Measurements from ENCODE around the gene ZSWIM4.

ZSWIM4 gene

DNA sequence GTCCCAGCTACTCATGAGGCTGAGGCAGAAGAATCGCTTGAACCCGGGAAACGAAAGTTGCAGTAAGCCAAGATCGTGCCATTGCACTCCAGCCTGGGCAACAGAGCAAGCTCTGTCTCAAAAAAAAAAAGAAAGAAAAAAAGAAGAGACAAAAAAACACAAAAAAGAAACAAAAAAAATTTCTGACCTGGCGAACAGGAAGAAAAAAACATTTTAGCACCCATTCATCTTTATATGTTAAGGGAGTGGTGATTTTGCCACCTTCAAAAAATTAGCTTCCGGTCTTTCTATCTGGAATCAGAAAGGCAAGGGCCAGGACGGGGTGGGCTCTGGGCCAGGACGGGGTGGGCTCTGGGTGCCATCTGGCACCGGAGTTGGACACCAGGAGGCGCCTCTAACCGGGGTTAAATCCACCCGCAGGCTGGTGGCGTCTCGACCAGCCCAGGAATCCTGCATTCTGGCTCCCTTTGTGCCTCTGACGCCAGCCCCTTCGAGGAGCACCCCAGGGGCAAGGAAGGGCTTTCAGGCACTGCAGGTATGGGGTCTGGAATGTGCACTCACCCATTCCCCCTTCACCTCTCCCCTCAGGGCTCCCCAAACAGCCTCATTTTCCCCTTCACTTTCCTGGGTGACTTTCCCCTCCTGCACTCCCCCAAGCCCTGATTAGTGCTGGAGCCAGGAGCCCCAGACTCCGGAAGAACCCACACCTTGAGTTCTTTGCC lies 10.4 kb upstream of the ZSWIM4 start:
- TF ChIP-seq FOXP2 (optimal IDR thresholded peaks at IDR 0.05; ENCODE audit: borderline replicate concordance, extremely low read depth, extremely low read length, insufficient read depth) = no peak
- TF ChIP-seq SIN3A (IDR thresholded peaks at IDR 0.05; ENCODE audit: borderline replicate concordance, insufficient read depth, low read length) = no peak
- no peak for TF ChIP-seq POLR2AphosphoS5 (IDR thresholded peaks at IDR 0.05; ENCODE audit: low read depth, low read length)
- no peak for TF ChIP-seq REST (IDR thresholded peaks at IDR 0.05; ENCODE audit: insufficient read depth in 1 of 2, low read depth in 2 of 2, low read length in 2 of 2)
- no peak for TF ChIP-seq TAF1 (IDR thresholded peaks at IDR 0.05; ENCODE audit: borderline replicate concordance, insufficient read depth, low read length)

DNA sequence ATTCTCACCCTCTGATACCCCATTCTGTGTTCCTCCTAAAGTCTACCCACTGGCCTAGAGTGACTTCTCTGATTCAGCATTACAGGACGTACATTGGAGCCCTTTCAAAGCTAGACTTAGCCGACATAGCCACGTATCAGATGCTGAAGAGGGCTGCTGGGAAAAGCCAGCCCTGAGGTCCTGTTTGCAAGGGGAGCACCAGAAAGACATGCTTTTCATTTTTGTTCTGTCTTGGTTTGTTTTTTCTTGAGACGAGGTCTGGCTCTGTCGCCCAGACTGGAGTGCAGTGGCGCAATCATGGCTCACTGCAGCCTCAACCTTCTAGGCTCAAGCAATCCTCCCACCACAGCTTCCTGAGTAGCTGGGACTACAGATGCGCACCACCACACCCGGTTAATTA lies 6.3 kb upstream of the ZSWIM4 start:
- TF ChIP-seq REST (IDR thresholded peaks at IDR 0.05; ENCODE audit: insufficient read depth in 1 of 2, low read depth in 2 of 2, low read length in 2 of 2) = no peak
- no peak for TF ChIP-seq POLR2AphosphoS5 (IDR thresholded peaks at IDR 0.05; ENCODE audit: low read depth, low read length)
- no peak for TF ChIP-seq SIN3A (IDR thresholded peaks at IDR 0.05; ENCODE audit: borderline replicate concordance, insufficient read depth, low read length)
- no peak for TF ChIP-seq TAF1 (IDR thresholded peaks at IDR 0.05; ENCODE audit: borderline replicate concordance, insufficient read depth, low read length)
- TF ChIP-seq FOXP2 (optimal IDR thresholded peaks at IDR 0.05; ENCODE audit: borderline replicate concordance, extremely low read depth, extremely low read length, insufficient read depth) = no peak

DNA sequence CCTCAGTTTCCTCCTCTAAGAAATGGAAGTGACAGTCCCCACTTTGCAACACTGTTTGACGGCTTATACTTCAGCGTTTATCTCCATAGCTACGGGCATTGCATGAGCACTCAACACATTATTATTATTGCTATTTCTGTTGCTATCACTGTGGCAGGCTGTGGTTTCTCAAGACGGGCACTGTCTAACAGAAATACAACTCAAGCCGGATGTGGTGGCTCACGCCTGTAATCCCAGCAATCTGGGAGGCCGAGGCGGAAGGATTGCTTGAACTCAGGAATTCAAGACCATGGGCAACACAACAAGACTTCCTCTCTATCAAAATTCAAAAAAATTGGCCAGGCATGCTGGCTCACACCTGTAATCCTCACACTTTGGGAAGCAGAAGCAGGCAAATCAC lies 4.9 kb upstream of the ZSWIM4 start:
- TF ChIP-seq SIN3A (IDR thresholded peaks at IDR 0.05; ENCODE audit: borderline replicate concordance, insufficient read depth, low read length) (no peak), POLR2AphosphoS5 (IDR thresholded peaks at IDR 0.05; ENCODE audit: low read depth, low read length) (no peak), REST (IDR thresholded peaks at IDR 0.05; ENCODE audit: insufficient read depth in 1 of 2, low read depth in 2 of 2, low read length in 2 of 2) (no peak), TAF1 (IDR thresholded peaks at IDR 0.05; ENCODE audit: borderline replicate concordance, insufficient read depth, low read length) (no peak), FOXP2 (optimal IDR thresholded peaks at IDR 0.05; ENCODE audit: borderline replicate concordance, extremely low read depth, extremely low read length, insufficient read depth) (no peak)

DNA sequence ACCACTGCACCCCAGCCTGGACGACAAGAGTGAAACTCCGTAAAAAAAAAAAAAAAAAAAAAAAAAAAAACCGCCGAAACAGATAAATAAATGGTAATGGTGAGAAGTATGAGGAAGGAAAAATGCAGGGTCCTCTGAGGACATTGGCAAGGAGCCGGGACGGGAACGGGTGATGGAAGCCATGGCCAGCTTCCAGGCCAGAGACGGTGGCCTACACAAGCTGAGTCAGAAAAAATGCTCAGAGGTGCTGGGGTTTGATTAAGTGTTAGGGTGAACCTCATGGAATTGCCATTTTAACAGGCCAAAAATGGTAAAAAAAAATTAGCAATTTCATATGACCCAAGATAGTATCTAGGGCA lies 866 bp upstream of the ZSWIM4 start:
- no peak for TF ChIP-seq TAF1 (IDR thresholded peaks at IDR 0.05; ENCODE audit: borderline replicate concordance, insufficient read depth, low read length)
- TF ChIP-seq POLR2AphosphoS5 (IDR thresholded peaks at IDR 0.05; ENCODE audit: low read depth, low read length) = no peak
- TF ChIP-seq SIN3A (IDR thresholded peaks at IDR 0.05; ENCODE audit: borderline replicate concordance, insufficient read depth, low read length) = no peak
- TF ChIP-seq REST (IDR thresholded peaks at IDR 0.05; ENCODE audit: insufficient read depth in 1 of 2, low read depth in 2 of 2, low read length in 2 of 2) = no peak
- TF ChIP-seq FOXP2 (optimal IDR thresholded peaks at IDR 0.05; ENCODE audit: borderline replicate concordance, extremely low read depth, extremely low read length, insufficient read depth) = no peak
